D721Med (cell line): ENCODE results near the gene ZNF385B.

ENCODE experiments used
- DNase-seq: peaks from one replicate; pipeline ENCODE4 v3.0.0; 2011; ENCODE audit warnings: low spot score; ENCODE audit not compliant: insufficient read length
- FAIRE-seq: peaks from 2 replicates; lab custom pipeline; 2011; peaks lifted over from hg19 to GRCh38; lab: Jason Lieb, UNC
- CTCF ChIP-seq: IDR thresholded peaks from 2 replicates; pipeline ENCODE4 v1.5.1; 2012; ENCODE audit warnings: mild to moderate bottlenecking, control low read depth; ENCODE audit not compliant: insufficient read depth; ENCODE audit errors: missing control alignments

ZNF385B gene

GRCh38 chr2:179805001-179805400 lies 56.4 kb downstream of the ZNF385B start:
- TF ChIP-seq CTCF, result no peak
- no peak for FAIRE-seq

GRCh38 chr2:179804206-179804605 lies 57.2 kb downstream of the ZNF385B start:
- no peak for TF ChIP-seq CTCF
- FAIRE-seq (no peak), DNase-seq (no peak)

More at GRCh38 chr2:179805001-179805400, 56.4 kb downstream of the ZNF385B start:
- no peak for DNase-seq

GRCh38 chr2:179802051-179802882 lies 59.1 kb downstream of the ZNF385B start:
- DNase-seq (no peak), FAIRE-seq (peak; percentile 71)
- TF ChIP-seq CTCF, result no peak

GRCh38 chr2:179800776-179801175 lies 60.6 kb downstream of the ZNF385B start:
- no peak for TF ChIP-seq CTCF
- DNase-seq (no peak), FAIRE-seq (no peak)

- FAIRE-seq, result no peak
These were observed 65.0 kb downstream of the ZNF385B start for GRCh38 chr2:179796213-179797007.

DNA sequence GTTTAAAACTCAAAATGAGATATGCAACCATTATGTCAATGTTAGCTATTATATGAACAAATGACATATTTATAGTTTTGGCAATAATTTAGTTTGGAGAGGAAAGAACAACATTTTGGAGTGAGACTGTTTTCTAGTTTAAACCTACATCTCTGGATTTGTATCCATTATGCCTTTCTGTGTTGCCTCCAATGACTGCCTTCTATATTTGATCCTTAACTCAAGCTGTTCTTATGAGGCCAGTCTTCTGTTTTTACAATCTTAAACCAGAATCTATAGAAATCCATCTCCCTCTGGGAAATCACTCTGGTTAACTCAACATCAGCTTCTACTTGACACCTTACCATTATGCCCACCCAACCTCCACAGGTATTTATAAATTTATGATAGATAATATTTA lies 67.5 kb downstream of the ZNF385B start:
- no peak for FAIRE-seq
- TF ChIP-seq CTCF, result no peak
- DNase-seq, result no peak

More at GRCh38 chr2:179796213-179797007, 65.0 kb downstream of the ZNF385B start:
- DNase-seq, result no peak
- TF ChIP-seq CTCF, result no peak
